PFSK-1 (cell line): ENCODE measurements around the gene CALHM1.

Experiments
- FOXP2 ChIP-seq: optimal IDR thresholded peaks from 2 replicates; pipeline ENCODE3; 2011; ENCODE audit warnings: borderline replicate concordance, control low read depth, inconsistent platforms; ENCODE audit not compliant: insufficient read depth; ENCODE audit errors: extremely low read length, extremely low read depth
- POLR2AphosphoS5 ChIP-seq: IDR thresholded peaks from 2 replicates; pipeline ENCODE4 v1.6.1; 2012; ENCODE audit warnings: low read depth, mild to moderate bottlenecking, control low read depth, low read length, moderate library complexity
- REST ChIP-seq, 2 experiments: IDR thresholded peaks; 2 replicates each; pipeline versions ENCODE4 v1.6.1 to v1.8.0; 2011 to 2012; ENCODE audit warnings: low read depth in 2 of 2, low read length in 2 of 2, control low read depth in 1 of 2, inconsistent platforms in 1 of 2, mild to moderate bottlenecking in 1 of 2, moderate library complexity in 1 of 2; ENCODE audit not compliant: insufficient read depth in 1 of 2
- SIN3A ChIP-seq: IDR thresholded peaks from 2 replicates; pipeline ENCODE4 v1.6.1; 2012; ENCODE audit warnings: mild to moderate bottlenecking, low read length, moderate library complexity, borderline replicate concordance; ENCODE audit not compliant: insufficient read depth
- TAF1 ChIP-seq: IDR thresholded peaks from 2 replicates; pipeline ENCODE4 v1.6.1; 2012; ENCODE audit warnings: low read length, control low read depth, borderline replicate concordance; ENCODE audit not compliant: insufficient read depth

The CALHM1 gene

DNA sequence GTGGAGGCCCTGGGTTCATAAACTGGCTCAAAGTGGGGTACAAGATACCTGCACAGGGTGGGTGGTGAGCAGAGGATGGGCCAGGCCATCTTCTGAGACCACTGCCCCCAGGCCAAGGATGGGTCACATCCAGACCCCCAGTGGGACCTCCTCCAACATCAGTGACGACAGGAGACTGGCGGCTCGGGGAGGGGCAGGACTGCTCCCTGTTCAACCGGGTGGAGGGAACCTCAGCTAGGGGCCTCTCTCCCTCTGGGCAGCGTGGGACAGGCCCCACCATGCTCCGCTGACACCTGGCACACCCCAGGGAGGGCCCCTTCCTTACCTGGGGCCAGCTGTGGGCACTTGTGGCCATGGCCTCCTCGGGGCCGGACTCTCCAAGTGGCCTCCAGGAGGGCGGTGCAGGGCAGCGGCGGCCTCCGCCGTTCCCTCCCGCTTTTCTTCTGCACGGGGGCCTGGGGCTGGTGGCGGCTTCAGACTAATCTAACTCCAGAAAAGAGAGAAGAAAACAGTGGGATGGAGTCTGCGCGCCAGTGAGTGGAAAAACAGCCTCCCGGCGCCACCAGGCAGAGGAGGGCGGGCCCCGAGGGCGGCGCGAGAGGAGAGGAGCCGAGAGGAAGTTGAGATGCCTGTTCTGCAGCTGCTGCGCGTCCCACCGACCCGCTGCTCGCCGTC lies 6.7 kb downstream of the CALHM1 start, which contains the start of gene CALHM2:
CALHM2 (minus strand) TSS at position 540 of the 675 bp plus-strand sequence. CDS start 2,429 bp downstream, outside the sequence.
- peak; percentile 22 for TF ChIP-seq FOXP2
- no peak for TF ChIP-seq POLR2AphosphoS5

DNA sequence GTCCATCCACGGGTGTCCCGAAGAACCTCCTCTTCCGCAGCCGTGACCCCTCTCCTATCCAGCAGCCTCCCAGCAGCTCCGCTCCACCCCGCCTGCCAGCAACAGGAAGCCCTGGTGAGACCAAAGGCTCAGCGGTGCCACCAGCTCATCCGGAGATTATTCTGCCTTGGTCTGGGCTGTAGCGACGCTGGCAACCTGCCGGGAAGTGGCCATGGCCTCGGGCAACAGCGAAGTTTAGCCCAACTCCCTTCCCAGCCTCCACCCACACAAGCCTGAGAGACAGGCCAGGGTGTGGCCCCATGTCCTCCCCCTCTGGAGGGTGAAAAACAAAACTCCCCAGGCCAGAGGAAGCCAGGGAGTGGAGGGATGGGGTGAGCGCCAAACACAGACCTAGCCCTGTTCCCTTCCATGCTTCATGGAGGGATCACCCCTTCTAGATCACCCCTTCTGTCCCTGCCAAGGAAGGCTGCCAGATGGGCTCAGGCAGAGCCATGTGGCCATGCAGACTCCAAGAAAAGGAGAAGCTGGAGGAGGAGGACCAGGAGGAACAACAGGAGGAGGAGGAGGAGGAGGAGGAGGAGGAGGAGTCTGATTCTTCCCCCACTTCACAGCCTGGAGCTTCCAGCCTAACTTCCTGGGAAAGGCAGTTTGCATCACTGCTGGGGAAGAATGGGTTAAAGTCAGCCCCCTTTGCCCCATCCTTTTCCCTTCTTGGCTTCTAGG lies 7.4 kb downstream of the CALHM1 start:
- TF ChIP-seq REST (IDR thresholded peaks at IDR 0.05; ENCODE audit: insufficient read depth in 1 of 2, low read depth in 2 of 2, low read length in 2 of 2) (no peak), TAF1 (peak; percentile 29; the same call in 1 of the 2 replicates), POLR2AphosphoS5 (no peak), FOXP2 (peak; percentile 32), SIN3A (no peak)

DNA sequence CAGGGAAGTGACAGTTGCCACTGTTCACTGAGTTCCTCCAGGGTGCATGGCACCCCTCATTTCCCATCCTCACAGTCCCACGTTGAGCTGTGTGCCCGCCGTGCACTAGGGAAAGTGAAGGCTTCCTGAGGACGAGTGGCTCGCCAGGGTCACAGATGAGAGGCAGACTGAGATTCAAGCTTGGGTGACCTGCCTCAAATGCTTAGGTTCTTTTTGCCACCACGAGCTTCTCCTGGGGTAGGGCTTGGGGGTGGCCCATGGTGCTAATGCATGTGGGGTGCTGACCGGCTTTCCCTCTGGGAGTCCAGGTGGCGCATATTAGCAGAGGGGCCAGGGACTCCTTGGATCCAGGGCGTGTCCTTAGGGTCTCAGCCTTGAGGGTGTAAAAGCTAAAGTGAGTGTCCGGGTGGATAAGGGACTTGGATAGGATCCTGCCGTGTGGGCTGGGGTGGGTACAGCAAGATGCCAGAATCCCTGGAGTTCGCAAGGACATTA lies 8.5 kb downstream of the CALHM1 start:
- TF ChIP-seq SIN3A = no peak
- no peak for TF ChIP-seq REST (IDR thresholded peaks at IDR 0.05; ENCODE audit: insufficient read depth in 1 of 2, low read depth in 2 of 2, low read length in 2 of 2)
- no peak for TF ChIP-seq POLR2AphosphoS5
- no peak for TF ChIP-seq FOXP2
- TF ChIP-seq TAF1 = no peak

- TF ChIP-seq POLR2AphosphoS5 (no peak), SIN3A (no peak), FOXP2 (no peak), TAF1 (no peak), REST (IDR thresholded peaks at IDR 0.05; ENCODE audit: insufficient read depth in 1 of 2, low read depth in 2 of 2, low read length in 2 of 2) (no peak)
Observed at GRCh38 chr10:103449208-103450144, 9.2 kb downstream of the CALHM1 start.

GRCh38 chr10:103448746-103449145 lies 10.0 kb downstream of the CALHM1 start:
- TF ChIP-seq SIN3A (no peak), POLR2AphosphoS5 (no peak), FOXP2 (no peak), TAF1 (no peak)
